ENCODE data around the gene CHI3L2.

GRCh38 chr1:111281411-111281810 lies 53.9 kb downstream of the CHI3L2 start:
- TF ChIP-seq POLR2AphosphoS5 (IDR thresholded peaks at IDR 0.05) (no peak), CTCF (IDR thresholded peaks at IDR 0.05 in 8 of 11, conservative IDR thresholded peaks at IDR 0.05 in 3 of 11) (no peak), POLR2A (IDR thresholded peaks at IDR 0.05) (no peak)

Data from spleen (tissue), 7 donors.